Activated CD8-positive, alpha-beta memory T cell treated with anti-CD3 and anti-CD28 coated beads for 1 hour (primary cell): ENCODE results near the gene FOXO6.

Experiments
- DNase-seq, 2 donors: peaks; one replicate each; pipeline ENCODE4 v3.0.0-alpha.2; 2020; ENCODE audit warnings: low read depth in 1 of 2; ENCODE audit errors: extremely low read depth in 1 of 2

The FOXO6 gene

GRCh38 chr1:41364442-41365319 lies 3.4 kb downstream of the FOXO6 start:
- no peak for DNase-seq

- DNase-seq: no peak
Observed at GRCh38 chr1:41365320-41365633, 4.0 kb downstream of the FOXO6 start.

GRCh38 chr1:41365772-41366454 lies 4.7 kb downstream of the FOXO6 start:
- no peak for DNase-seq

GRCh38 chr1:41366455-41367287 lies 5.4 kb downstream of the FOXO6 start:
- DNase-seq: no peak

- DNase-seq: no peak
Observed at GRCh38 chr1:41367288-41367642, 6.0 kb downstream of the FOXO6 start.

GRCh38 chr1:41368366-41368765 lies 7.1 kb downstream of the FOXO6 start:
- no peak for DNase-seq

GRCh38 chr1:41368801-41369200 lies 7.6 kb downstream of the FOXO6 start:
- no peak for DNase-seq

GRCh38 chr1:41369531-41369930 lies 8.3 kb downstream of the FOXO6 start:
- DNase-seq: no peak

GRCh38 chr1:41370225-41370624 lies 9.0 kb downstream of the FOXO6 start:
- no peak for DNase-seq

GRCh38 chr1:41370756-41371420 lies 9.7 kb downstream of the FOXO6 start:
- DNase-seq: no peak

GRCh38 chr1:41371630-41372599 lies 10.7 kb downstream of the FOXO6 start:
- DNase-seq: no peak

- no peak for DNase-seq
Observed at GRCh38 chr1:41372600-41372993, 11.4 kb downstream of the FOXO6 start.

GRCh38 chr1:41373373-41373772 lies 12.1 kb downstream of the FOXO6 start:
- no peak for DNase-seq

GRCh38 chr1:41374711-41375110 lies 13.5 kb downstream of the FOXO6 start:
- no peak for DNase-seq

- no peak for DNase-seq
Observed at GRCh38 chr1:41377397-41377796, 16.2 kb downstream of the FOXO6 start.

GRCh38 chr1:41378222-41378621 lies 17.0 kb downstream of the FOXO6 start:
- DNase-seq: no peak

GRCh38 chr1:41378999-41379737 lies 17.9 kb downstream of the FOXO6 start:
- DNase-seq: no peak

- DNase-seq: no peak
Observed at GRCh38 chr1:41379738-41380130, 18.5 kb downstream of the FOXO6 start.

- no peak for DNase-seq
Observed at GRCh38 chr1:41380195-41380594, 19.0 kb downstream of the FOXO6 start.
